HG03342 (cell line): ENCODE measurements around the gene CTNNA3.

Experiments
- ATAC-seq: cut with Tn5 transposase; IDR thresholded peaks from one replicate; pipeline ENCODE4 v1.9.1; 2021; ENCODE audit warnings: mild to moderate bottlenecking, moderate library complexity; ENCODE audit not compliant: unreplicated experiment

Gene CTNNA3

GRCh38 chr10:66049335-66049734 lies 1646.7 kb downstream of the CTNNA3 start:
- ATAC-seq: no peak

GRCh38 chr10:66045859-66046258 lies 1650.1 kb downstream of the CTNNA3 start:
- ATAC-seq: no peak

- ATAC-seq: no peak
Observed at GRCh38 chr10:66041771-66042170, 1654.2 kb downstream of the CTNNA3 start.

GRCh38 chr10:66038623-66039022 lies 1657.4 kb downstream of the CTNNA3 start:
- ATAC-seq: no peak

- ATAC-seq: no peak
Observed at GRCh38 chr10:66026321-66026720, 1669.7 kb downstream of the CTNNA3 start.

- ATAC-seq: no peak
Observed at GRCh38 chr10:66025186-66025585, 1670.8 kb downstream of the CTNNA3 start.

GRCh38 chr10:66021423-66021822 lies 1674.6 kb downstream of the CTNNA3 start:
- no peak for ATAC-seq

- no peak for ATAC-seq
Observed at GRCh38 chr10:66008221-66008620, 1687.8 kb downstream of the CTNNA3 start.

- no peak for ATAC-seq
Observed at GRCh38 chr10:66006411-66006810, 1689.6 kb downstream of the CTNNA3 start.

GRCh38 chr10:65993451-65993850 lies 1702.5 kb downstream of the CTNNA3 start:
- no peak for ATAC-seq

- ATAC-seq: no peak
Observed at GRCh38 chr10:65968871-65969270, 1727.1 kb downstream of the CTNNA3 start.

GRCh38 chr10:65968437-65968836 lies 1727.6 kb downstream of the CTNNA3 start:
- no peak for ATAC-seq

GRCh38 chr10:65964205-65964604 lies 1731.8 kb downstream of the CTNNA3 start:
- ATAC-seq: no peak

GRCh38 chr10:65952086-65952485 lies 1743.9 kb downstream of the CTNNA3 start:
- no peak for ATAC-seq

GRCh38 chr10:65950075-65950474 lies 1745.9 kb downstream of the CTNNA3 start:
- ATAC-seq: no peak

GRCh38 chr10:65949526-65949925 lies 1746.5 kb downstream of the CTNNA3 start:
- ATAC-seq: no peak

GRCh38 chr10:65945061-65945460 lies 1750.9 kb downstream of the CTNNA3 start:
- ATAC-seq: no peak

GRCh38 chr10:65943451-65943850 lies 1752.5 kb downstream of the CTNNA3 start:
- no peak for ATAC-seq

GRCh38 chr10:65940816-65941662 lies 1755.0 kb downstream of the CTNNA3 start:
- no peak for ATAC-seq

GRCh38 chr10:65940105-65940504 lies 1755.9 kb downstream of the CTNNA3 start:
- no peak for ATAC-seq

GRCh38 chr10:65931291-65932070 lies 1764.5 kb downstream of the CTNNA3 start:
- no peak for ATAC-seq
